ENCODE results near the gene PRLR.
A peak's percentile ranks its signal among the peaks of the same experiment; 100 is the strongest.
"Not testable (repeated sequence)": the region's sequence is repeated elsewhere in the genome, so short reads cannot be mapped to it uniquely, and the experiment has no call there.

Gene PRLR

DNA sequence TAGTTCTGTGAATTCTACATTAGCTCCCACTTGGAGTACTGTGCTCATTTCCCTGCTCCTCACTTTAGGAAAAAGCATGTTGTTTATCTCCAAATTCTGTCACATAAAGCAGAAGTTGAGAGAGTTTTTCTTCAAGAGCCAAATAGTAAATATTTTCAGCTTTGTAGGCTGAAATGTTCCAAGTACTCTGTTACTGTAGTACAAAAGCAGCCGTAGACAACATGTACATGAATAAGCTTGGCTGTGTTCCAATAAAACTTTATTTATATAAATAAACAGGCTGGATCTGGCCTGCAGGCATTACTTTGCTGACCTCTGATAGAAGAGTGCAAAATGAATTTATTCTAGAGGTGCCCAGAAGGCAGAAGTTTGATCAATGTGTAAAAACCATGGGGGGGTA lies 109.6 kb downstream of the PRLR start:
- no peak for DNase-seq

DNA sequence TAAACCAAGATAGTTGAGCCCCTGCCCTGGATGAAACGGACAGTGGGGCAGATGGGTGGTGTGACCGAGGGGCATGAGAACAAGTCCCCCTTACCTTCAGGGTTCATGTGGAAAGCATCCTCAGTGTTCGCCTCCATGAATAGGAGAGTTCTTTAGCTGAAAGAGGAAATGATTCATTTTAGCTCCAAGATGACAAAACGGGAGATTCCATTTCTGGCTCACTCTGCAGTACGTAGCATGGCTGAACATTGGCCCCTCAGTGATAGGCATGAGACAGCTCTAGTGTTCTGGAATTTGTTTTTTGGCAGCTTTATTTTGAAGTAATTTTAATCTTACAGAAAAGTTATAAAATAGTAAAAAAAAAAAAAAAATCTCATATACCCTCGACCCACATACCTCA lies 112.3 kb downstream of the PRLR start:
- DNase-seq: no peak

DNA sequence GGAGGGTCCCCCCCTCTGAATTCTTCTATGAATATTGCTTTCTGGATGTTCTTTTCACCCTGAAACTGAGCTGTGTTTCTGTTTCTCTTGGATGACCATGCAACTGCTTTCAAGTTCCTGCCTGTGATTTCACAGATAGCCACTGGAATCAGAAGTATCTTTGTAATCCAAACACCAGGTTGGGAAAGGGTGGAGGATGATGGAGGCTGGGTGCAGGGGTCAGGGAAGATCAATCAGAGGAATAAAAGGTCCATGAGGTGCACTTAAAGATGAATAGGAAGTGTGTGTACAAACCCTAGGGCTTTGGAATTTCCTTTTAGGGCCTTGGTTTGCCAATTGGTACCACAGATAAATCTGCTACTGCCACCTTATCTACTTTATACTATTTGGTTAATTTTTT lies 114.4 kb downstream of the PRLR start:
- no peak for DNase-seq

- DNase-seq: no peak
Measured at GRCh38 chr5:35114698-35115097, 115.6 kb downstream of the PRLR start.

DNA sequence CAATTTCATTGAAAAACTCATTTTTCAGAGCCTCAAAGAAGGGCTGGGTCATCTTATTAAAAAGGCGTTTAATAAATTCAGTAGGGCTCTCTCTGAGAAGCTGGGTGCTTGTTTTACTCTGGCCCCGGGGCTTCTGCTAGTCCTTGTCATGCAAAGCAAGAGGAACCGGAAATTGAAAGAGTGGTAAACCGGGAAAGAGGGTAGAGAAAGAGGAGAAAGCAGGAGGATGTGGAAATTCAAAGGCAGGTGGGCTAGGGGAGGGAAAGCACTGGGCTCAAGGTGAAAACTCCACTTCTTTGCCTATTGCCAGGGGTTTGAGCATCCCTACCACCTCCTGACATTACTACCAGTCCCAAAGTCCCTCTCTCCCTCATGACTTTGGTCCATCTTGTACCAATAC lies 118.0 kb downstream of the PRLR start:
- DNase-seq: no peak

DNA sequence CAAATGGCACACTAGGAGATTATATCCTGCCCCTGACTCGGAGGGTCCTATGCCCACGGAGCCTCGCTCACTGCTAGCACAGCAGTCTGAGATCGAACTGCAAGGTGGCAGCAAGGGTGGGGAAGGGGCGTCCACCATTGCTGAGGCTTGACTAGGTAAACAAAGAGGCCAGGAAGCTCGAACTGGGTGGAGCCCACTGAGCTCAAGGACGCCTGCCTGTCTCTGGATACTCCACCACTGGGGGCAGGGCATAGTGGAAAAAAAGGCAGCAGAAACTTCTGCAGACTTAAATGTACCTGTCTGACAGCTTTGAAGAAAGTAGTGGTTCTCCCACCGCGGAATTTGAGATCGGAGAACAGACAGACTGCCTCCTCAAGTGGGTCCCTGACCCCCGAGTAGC lies 125.7 kb downstream of the PRLR start:
- not testable (repeated sequence) for DNase-seq

DNA sequence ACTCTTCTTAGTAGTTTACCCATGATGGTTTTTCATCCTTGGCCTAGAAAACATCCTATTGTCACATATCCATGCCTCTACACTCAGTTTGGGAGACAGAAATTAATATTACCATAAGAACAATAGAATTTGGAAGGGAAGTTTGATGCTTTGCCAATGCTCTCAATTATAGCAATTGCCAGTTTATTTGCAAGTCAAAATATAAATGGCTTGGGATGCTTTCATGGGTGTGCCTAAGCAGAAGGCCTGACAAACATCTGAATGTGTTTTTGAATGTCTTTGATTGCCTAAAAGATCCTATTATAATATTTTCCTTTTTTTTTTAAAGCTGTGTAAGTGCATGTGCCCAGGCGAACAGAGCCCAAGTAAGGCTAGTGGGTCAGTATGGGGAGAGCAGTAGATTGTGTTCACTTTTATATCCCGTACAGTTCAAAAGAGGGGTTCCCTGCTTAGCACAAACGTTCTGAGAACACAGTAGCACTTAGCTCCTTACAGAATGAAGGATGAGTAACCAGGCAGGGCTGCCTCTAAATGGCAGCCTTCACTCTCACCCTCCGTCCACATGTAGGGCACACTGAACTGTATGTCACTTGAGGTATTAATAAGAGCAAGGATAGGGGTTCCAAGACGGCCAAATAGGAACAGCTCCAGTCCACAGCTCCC lies 126.5 kb downstream of the PRLR start:
- DNase-seq: no peak

GRCh38 chr5:35101720-35102119 lies 128.6 kb downstream of the PRLR start:
- DNase-seq: not testable (repeated sequence)

DNA sequence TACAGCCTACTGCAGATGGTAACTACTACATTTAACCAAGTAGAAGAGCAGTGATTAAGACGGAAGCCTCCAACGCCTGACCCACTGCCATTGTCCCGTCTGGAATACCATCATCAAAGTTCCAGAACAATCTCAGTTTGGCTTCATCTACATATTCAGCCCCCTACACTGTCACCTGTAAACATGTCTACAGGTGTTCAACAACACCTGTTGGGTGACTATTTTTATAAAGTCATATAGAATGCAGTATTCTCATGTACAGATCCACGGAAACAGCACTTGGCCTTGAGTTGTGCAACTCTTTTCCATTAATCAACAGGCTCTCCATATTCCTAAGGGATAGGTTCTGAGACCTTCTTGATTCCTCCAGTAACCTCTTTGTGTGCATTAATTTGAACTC lies 129.3 kb downstream of the PRLR start:
- no peak for DNase-seq

- no peak for DNase-seq
Measured at GRCh38 chr5:35098214-35098613, 132.1 kb downstream of the PRLR start.

DNA sequence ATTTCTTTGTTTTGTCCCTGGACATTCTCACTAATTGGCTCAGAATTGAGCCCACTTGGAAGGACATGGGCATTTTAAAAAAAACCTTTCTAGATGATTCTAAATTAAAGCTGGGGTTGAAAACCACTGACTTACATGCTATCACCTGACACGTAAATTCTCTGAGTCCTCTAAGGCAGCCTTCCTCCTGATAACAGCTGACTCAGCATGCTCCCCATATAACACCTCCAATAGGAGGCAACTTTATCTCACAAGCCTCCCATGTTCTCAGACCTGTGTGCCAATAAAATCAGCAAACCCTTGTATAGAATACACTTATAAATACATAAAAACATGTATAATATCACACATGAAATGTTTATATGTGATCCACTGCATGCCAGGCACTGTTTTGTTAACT lies 133.4 kb downstream of the PRLR start:
- DNase-seq: no peak

- DNase-seq: no peak
Measured at GRCh38 chr5:35096216-35096615, 134.1 kb downstream of the PRLR start.

- no peak for DNase-seq
Measured at GRCh38 chr5:35095366-35095765, 134.9 kb downstream of the PRLR start.

GRCh38 chr5:35094948-35095347 lies 135.3 kb downstream of the PRLR start:
- DNase-seq: no peak

DNA sequence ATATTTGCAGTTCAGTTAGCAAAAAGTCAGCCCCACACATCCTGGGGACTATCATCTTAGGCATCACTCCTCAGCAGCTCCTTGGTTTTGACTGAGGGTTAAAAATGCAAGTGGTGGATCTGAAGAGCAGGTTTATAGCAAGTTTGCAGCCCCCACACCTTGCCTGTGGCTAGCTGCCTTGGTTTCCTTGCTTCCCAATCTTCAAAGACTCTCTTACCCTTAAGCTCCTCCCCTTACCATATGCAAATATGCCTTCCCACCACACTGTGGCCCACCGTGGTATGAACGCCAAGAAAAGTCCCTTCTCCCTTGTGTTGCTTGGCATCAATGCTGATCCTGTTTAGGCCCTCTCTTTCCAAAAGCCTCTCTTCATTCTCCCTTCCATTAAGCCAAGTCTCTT lies 137.6 kb downstream of the PRLR start:
- no peak for DNase-seq

DNA sequence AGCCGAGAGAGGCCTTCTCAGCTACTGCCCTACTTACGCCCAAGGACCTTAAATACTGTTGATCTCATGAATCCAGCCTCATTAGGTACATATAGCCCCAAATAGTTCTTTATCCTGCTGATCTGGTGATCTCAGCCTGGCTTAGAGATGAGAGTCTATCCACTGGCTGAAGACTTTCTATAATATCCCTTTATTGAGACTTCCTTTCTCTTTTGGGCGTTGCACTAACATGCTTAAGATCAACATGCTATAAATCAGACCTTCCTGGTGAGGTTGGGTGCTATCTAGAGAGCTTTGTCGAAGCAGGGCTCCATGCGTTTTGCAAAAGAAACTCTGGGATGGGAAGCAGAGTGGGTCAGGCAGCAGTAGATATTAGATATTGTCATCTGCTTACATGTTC lies 138.6 kb downstream of the PRLR start:
- no peak for DNase-seq

GRCh38 chr5:35089334-35090314 lies 140.7 kb downstream of the PRLR start:
- DNase-seq: peak; percentile 30 to 41

DNA sequence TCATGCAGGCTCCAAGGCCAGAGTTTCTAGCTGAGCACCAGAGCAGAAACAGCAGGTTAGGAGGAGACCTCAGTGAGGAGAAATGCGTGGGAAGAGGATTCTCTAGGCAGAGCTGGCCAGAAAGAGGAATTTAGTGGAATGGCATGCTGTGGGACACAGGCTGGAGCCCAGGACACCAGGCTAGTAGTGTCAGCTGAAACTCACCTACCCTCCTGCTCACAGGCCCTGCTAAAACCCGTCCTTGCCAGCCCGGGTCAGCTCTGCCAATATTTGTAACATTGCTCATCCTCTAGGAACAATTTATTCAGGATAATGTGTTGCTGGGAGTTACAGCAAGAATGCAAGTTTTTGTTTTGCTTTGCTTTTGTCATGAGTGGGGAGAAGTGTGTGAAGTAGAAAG lies 142.3 kb downstream of the PRLR start:
- DNase-seq: no peak

- DNase-seq: no peak
Measured at GRCh38 chr5:35083150-35083549, 147.1 kb downstream of the PRLR start.

- DNase-seq: no peak
Measured at GRCh38 chr5:35082530-35082929, 147.8 kb downstream of the PRLR start.

DNA sequence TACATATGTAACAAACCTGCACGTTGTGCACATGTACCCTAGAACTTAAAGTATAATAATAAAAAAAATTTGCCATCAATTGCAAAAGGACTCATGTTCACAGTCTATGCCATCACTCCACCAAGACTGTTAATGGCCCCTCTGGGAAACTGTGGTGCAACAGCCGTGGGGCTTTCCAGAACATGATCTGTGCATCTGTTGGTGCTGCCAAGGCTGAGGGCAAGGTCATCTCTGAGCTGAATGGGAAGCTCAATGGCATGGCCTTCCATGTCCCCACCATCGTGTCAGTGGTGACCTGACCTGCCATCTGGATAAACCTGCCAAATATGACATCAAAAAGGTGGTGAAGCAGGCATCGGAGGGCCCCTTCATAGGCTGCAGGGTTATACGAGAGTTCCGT lies 149.2 kb downstream of the PRLR start:
- no peak for DNase-seq

DNA sequence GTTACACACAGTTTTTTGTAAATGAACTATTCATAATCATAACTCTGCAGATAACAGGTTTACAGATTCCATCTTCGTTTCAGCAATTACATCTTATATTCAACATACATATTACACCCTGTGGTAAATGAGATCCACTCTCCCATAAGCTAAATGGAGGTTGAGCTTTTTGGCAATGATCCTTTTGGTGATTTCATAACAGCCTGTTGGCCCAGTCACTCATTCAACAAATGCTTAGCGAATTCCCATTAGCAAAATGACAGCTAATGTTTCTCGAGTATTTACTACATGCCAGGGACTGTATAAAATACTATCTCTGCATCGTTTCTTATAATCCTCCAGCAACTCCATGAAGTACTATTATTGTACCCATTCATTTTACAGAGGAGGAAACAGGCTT lies 157.1 kb downstream of the PRLR start:
- DNase-seq: no peak

DNA sequence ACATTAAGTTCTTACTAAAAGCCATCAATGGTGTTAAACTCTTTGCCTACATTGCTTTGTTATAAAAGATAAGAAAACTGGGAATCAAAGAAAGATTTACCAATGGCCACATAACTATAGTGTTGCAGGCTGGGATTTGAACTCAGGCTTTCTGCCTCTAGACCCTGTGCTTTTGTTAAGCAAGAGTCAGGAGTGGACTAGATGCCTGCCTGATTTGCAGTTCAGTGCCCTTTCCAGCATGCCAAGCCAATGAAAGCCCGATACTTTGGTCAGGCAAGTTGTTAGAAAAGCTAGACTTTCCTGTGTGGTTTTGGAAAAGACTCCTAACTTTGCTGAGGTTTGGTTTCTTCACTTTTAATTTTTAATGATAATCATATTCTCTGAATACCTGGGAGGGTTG lies 161.1 kb downstream of the PRLR start:
- no peak for DNase-seq

GRCh38 chr5:35067985-35068384 lies 162.3 kb downstream of the PRLR start:
- no peak for DNase-seq
